ENCODE results near the gene TPST2. TPM values are rescaled to one million over a fixed set of nuclear protein-coding genes. Genes with fewer than 3 reads are reported as not detected.
A peak's percentile ranks its signal among the peaks of the same experiment; 100 is the strongest.
"Not testable (repeated sequence)": the region's sequence is repeated elsewhere in the genome, so short reads cannot be mapped to it uniquely, and the experiment has no call there.

The TPST2 gene
- total and polyA plus RNA-seq, 7 experiments from 2014 or later: 14.4 to 44.8 (median 20.6) TPM

DNA sequence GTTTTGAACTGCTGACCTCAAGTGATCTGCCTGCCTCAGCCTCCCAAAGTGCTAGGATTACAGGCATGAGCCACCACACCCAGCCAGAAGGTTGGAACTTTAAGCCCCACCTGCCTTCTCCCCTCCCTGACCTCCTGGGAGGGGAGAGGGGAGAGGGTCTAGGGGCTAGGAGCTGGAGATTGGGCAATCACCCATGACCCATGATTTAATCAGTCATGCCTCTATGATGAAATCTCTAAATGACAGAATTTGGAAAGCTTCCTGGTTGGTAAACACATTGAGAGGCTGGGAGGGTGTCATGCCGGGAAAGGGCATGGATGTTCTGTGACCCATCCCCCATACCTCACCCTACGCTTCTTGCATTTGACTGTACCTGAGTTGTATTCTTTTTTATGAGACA lies 60.6 kb downstream of the TPST2 start:
- H3K4me1 ChIP-seq (ENCODE audit: control insufficient read depth in 2 of 2, insufficient read depth in 2 of 2, low read length in 2 of 2): no peaks in the 10 kb centered on the region
- peaks cover 0 to 11% (median 4%) of the 10 kb centered on the region in 7 donors for H3K4me1 Mint-ChIP-seq
- DNase-seq: no peak
- H3K9me3 ChIP-seq (ENCODE audit: control insufficient read depth in 2 of 3, low read length in 3 of 3): no peaks in the 10 kb centered on the region
- CTCF ChIA-PET: no interaction called here
- intact Hi-C loops (cut with micrococcal nuclease): no loop called here
- H3K27ac ChIP-seq (ENCODE audit: low read depth, low read length): no peak overlapping the region
- H3K36me3 ChIP-seq (ENCODE audit: control insufficient read depth in 2 of 3, insufficient read depth in 3 of 3, low read length in 3 of 3): peaks cover 7 to 67% (median 27%) of the 10 kb centered on the region in 3 experiments
- no peaks in the 10 kb centered on the region for H3K27me3 ChIP-seq (ENCODE audit: control insufficient read depth in 2 of 2, insufficient read depth in 2 of 2, low read length in 2 of 2)
- no peaks in the 10 kb centered on the region for H3K9me3 Mint-ChIP-seq
- peak; percentile 34 for ATAC-seq
- H3K36me3 Mint-ChIP-seq: peaks cover 4 to 50% (median 26%) of the 10 kb centered on the region in 5 donors
- POLR2A ChIA-PET: interaction anchor here (0.5 kb wide), 1 partner anchor 8 kb away, joined by 3 read pairs; no protein-coding TSS in a partner anchor
- H3K4me3 Mint-ChIP-seq: no peak overlapping the region
- H3K27ac Mint-ChIP-seq: no peak overlapping the region
- H3K27me3 Mint-ChIP-seq: no peaks in the 10 kb centered on the region
- H3K4me3 ChIP-seq (ENCODE audit: low read length): no peak overlapping the region

DNA sequence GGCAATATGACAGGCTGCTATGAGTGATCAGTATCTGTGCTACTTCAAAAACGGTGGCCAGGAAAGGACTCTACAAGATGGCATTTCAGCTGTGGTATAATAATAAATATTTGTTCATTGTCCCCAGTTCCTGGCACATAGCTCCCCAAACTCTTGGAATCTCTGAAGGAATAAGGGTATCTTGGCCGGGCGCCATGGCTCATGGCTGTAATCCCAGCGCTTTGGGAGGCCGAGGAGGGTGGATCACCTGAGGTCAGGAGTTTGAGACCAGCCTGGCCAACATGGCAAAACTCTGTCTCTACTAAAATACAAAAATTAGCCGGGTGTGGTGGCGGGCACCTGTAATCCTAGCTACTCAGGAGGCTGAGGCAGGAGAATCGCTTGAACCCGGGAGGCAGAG lies 61.4 kb downstream of the TPST2 start:
- intact Hi-C loops (cut with micrococcal nuclease); POLR2A ChIA-PET; CTCF ChIA-PET; DNase-seq; H3K27me3 Mint-ChIP-seq; ATAC-seq; H3K9me3 Mint-ChIP-seq; H3K4me1 ChIP-seq (ENCODE audit: control insufficient read depth in 2 of 2, insufficient read depth in 2 of 2, low read length in 2 of 2); H3K4me3 ChIP-seq (ENCODE audit: low read length); H3K27ac Mint-ChIP-seq; H3K27ac ChIP-seq (ENCODE audit: low read depth, low read length); H3K4me3 Mint-ChIP-seq; H3K9me3 ChIP-seq (ENCODE audit: control insufficient read depth in 2 of 3, low read length in 3 of 3); H3K27me3 ChIP-seq (ENCODE audit: control insufficient read depth in 2 of 2, insufficient read depth in 2 of 2, low read length in 2 of 2): not testable (repeated sequence)
- Mint-ChIP-seq H3K4me1 (peaks cover 0 to 11% (median 0%) of the 10 kb centered on the region in 7 donors), H3K36me3 (peaks cover 4 to 53% (median 25%) of the 10 kb centered on the region in 5 donors)
- H3K36me3 ChIP-seq (ENCODE audit: control insufficient read depth in 2 of 3, insufficient read depth in 3 of 3, low read length in 3 of 3): peaks cover 3 to 68% (median 27%) of the 10 kb centered on the region in 3 experiments

DNA sequence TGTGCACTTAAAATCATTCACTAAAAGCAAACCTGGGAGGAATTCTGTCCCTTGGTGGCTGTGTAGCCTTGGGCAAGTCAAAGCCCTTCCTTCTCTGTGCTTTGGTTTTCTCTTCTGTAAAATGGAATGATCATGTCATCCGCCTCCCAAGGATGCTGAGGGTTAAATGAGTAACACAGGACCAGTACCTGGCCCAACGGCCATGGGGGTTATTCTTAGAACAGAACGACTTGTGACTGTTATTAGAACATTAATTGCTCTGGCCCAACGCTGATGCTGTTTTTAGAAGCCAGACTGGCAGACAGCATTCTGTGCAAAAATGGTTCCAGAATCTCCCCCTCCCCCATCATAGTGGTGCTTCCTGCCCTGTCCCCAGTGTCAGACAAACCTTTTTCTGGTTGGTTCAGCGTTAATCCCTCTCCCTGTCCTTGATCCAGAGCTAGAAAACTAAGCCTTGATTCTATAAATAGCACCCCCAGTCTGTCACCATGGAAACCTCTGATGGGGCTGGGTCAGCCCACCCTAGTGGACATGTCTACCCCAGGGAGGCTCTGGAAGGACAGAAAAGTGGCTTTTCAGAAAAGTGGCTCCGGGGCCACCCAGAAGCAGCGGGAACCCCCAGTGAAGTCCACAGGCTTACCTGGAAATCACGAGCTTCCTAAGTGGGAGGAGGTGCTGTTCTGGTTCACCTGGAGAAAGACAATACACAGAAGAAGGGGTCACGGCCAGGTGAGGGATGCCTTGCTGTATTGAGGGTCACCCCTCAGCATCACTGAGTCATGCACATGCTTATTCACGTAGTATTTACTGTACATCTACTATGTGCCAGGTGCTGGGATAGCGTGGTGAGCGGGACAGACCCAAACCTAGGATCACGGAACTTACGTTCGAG lies 62.1 kb downstream of the TPST2 start:
- Histone ChIP-seq H3K27me3 (ENCODE audit: control insufficient read depth in 2 of 2, insufficient read depth in 2 of 2, low read length in 2 of 2) (no peaks in the 10 kb centered on the region), H3K36me3 (ENCODE audit: control insufficient read depth in 2 of 3, insufficient read depth in 3 of 3, low read length in 3 of 3) (peaks cover 3 to 63% (median 26%) of the 10 kb centered on the region in 3 experiments), H3K4me1 (ENCODE audit: control insufficient read depth in 2 of 2, insufficient read depth in 2 of 2, low read length in 2 of 2) (no peaks in the 10 kb centered on the region), H3K4me3 (ENCODE audit: low read length) (no peak overlapping the region), H3K9me3 (ENCODE audit: control insufficient read depth in 2 of 3, low read length in 3 of 3) (no peaks in the 10 kb centered on the region), H3K27ac (ENCODE audit: low read depth, low read length) (no peak overlapping the region)
- Mint-ChIP-seq H3K27ac (no peak overlapping the region), H3K4me1 (peaks cover 0 to 10% (median 0%) of the 10 kb centered on the region in 7 donors), H3K27me3 (no peaks in the 10 kb centered on the region), H3K9me3 (no peaks in the 10 kb centered on the region), H3K4me3 (no peak overlapping the region), H3K36me3 (peaks cover 4 to 51% (median 24%) of the 10 kb centered on the region in 5 donors)
- intact Hi-C loops (cut with micrococcal nuclease): no loop called here
- DNase-seq (no peak), ATAC-seq (no peak)
- POLR2A ChIA-PET: no interaction called here
- CTCF ChIA-PET: no interaction called here

DNA sequence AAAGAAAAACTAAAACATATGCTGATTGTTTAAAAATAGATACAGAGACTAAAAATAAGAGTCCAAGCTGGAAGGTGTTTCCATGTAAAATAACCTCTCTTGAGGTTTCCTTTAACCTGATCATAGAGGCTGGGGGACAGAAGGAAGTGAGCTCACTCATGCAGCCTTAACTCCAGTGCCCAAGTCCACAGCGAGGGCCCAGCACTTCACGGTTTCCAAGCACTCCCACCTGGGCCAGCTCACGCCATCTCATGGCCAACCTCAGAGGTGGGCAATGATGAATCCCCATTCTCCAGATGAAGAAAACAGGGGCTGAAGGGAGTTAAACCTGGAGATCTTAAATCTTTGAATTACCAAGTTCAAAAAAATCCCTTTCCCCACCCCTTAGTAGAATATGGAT lies 62.8 kb downstream of the TPST2 start:
- Histone ChIP-seq H3K9me3 (ENCODE audit: control insufficient read depth in 2 of 3, low read length in 3 of 3) (no peaks in the 10 kb centered on the region), H3K4me1 (ENCODE audit: control insufficient read depth in 2 of 2, insufficient read depth in 2 of 2, low read length in 2 of 2) (no peaks in the 10 kb centered on the region), H3K27me3 (ENCODE audit: control insufficient read depth in 2 of 2, insufficient read depth in 2 of 2, low read length in 2 of 2) (no peaks in the 10 kb centered on the region), H3K36me3 (ENCODE audit: control insufficient read depth in 2 of 3, insufficient read depth in 3 of 3, low read length in 3 of 3) (peaks cover 3 to 56% (median 23%) of the 10 kb centered on the region in 3 experiments), H3K4me3 (ENCODE audit: low read length) (no peak overlapping the region), H3K27ac (ENCODE audit: low read depth, low read length) (no peak overlapping the region)
- intact Hi-C loops (cut with micrococcal nuclease): no loop called here
- Mint-ChIP-seq H3K9me3 (no peaks in the 10 kb centered on the region), H3K4me3 (no peak overlapping the region), H3K27me3 (no peaks in the 10 kb centered on the region), H3K4me1 (peaks cover 0 to 4% (median 0%) of the 10 kb centered on the region in 7 donors), H3K27ac (no peak overlapping the region), H3K36me3 (peaks cover 4 to 49% (median 21%) of the 10 kb centered on the region in 5 donors)
- ChIA-PET CTCF (interaction anchor here (0.5 kb wide), 1 partner anchor 116 kb away, joined by 3 read pairs; no protein-coding TSS in a partner anchor), POLR2A (no interaction called here)
- ATAC-seq: no peak
- DNase-seq: no peak

DNA sequence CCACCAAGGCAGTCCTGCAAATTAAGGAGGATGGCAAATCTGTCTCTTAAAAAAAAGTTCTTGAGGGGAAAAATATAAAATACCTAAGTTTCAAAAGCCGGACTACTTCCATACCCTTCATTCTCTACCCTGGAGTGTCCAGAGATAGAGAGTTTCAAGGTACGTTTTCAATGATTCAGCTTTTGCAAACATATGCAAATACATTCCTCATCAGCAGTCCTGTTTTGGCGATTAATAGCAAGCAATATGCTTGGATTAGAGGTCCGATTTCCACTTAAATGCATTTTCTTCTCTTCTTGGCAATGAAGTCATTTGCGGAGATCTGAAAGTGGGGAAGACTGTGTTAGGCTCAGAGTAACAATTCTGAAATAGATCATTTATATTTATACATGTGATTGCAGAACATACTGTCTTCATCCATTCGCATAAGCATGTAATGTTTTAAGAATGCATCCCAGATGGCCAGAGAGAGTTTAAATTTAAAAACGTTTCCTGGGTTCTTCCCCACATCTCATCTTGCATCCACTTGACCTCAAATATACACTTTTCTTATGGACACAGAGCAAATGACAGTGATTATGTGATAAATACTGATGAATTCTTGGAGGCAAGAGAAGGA lies 63.9 kb downstream of the TPST2 start:
- H3K9me3 Mint-ChIP-seq: no peaks in the 10 kb centered on the region
- Histone ChIP-seq H3K27ac (ENCODE audit: low read depth, low read length) (no peak overlapping the region), H3K27me3 (ENCODE audit: control insufficient read depth in 2 of 2, insufficient read depth in 2 of 2, low read length in 2 of 2) (no peaks in the 10 kb centered on the region), H3K36me3 (ENCODE audit: control insufficient read depth in 2 of 3, insufficient read depth in 3 of 3, low read length in 3 of 3) (peaks cover 3 to 45% (median 23%) of the 10 kb centered on the region in 3 experiments), H3K9me3 (ENCODE audit: control insufficient read depth in 2 of 3, low read length in 3 of 3) (no peaks in the 10 kb centered on the region), H3K4me3 (ENCODE audit: low read length) (no peak overlapping the region), H3K4me1 (ENCODE audit: control insufficient read depth in 2 of 2, insufficient read depth in 2 of 2, low read length in 2 of 2) (no peaks in the 10 kb centered on the region)
- intact Hi-C loops (cut with micrococcal nuclease): no loop called here
- DNase-seq (no peak), ATAC-seq (no peak)
- H3K27ac Mint-ChIP-seq: peak overlapping the region in 1 of 9 donors; percentile 51
- ChIA-PET POLR2A (no interaction called here), CTCF (no interaction called here)
- H3K36me3 Mint-ChIP-seq: peaks cover 2 to 40% (median 19%) of the 10 kb centered on the region in 5 donors
- H3K4me3 Mint-ChIP-seq: no peak overlapping the region
- peaks cover 0 to 4% (median 0%) of the 10 kb centered on the region in 7 donors for H3K4me1 Mint-ChIP-seq
- H3K27me3 Mint-ChIP-seq: no peaks in the 10 kb centered on the region

DNA sequence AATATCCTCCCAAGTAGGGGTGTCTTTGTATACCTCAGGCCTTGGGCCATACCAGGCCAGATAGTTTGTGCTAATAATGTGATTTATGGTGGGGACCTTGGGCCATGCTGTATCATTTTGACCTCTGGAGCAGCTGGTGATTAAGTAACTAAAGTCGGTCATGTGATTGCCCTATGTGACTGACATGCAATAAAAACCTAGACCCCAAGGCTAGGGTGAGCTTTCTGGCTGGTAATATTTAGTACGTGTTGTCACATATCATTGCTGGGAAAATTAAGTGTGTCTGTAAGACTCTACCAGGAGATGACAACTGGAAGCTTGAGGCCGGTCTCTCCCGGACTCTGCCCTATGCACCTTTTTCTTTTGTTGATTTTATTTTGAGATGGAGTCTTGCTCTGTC lies 65.1 kb downstream of the TPST2 start:
- no peak overlapping the region for H3K27ac ChIP-seq (ENCODE audit: low read depth, low read length)
- peaks cover 0 to 34% (median 12%) of the 10 kb centered on the region in 5 donors for H3K36me3 Mint-ChIP-seq
- DNase-seq: no peak
- CTCF ChIA-PET: no interaction called here
- no peaks in the 10 kb centered on the region for H3K9me3 ChIP-seq (ENCODE audit: control insufficient read depth in 2 of 3, low read length in 3 of 3)
- H3K27ac Mint-ChIP-seq: no peak overlapping the region
- H3K4me3 ChIP-seq (ENCODE audit: low read length): no peak overlapping the region
- H3K36me3 ChIP-seq (ENCODE audit: control insufficient read depth in 2 of 3, insufficient read depth in 3 of 3, low read length in 3 of 3): peaks cover 3 to 35% (median 23%) of the 10 kb centered on the region in 3 experiments
- no peak for ATAC-seq
- H3K4me1 ChIP-seq (ENCODE audit: control insufficient read depth in 2 of 2, insufficient read depth in 2 of 2, low read length in 2 of 2): no peaks in the 10 kb centered on the region
- peaks cover 0 to 4% (median 0%) of the 10 kb centered on the region in 7 donors for H3K4me1 Mint-ChIP-seq
- POLR2A ChIA-PET: no interaction called here
- H3K27me3 Mint-ChIP-seq: no peaks in the 10 kb centered on the region
- no peaks in the 10 kb centered on the region for H3K9me3 Mint-ChIP-seq
- intact Hi-C loops (cut with micrococcal nuclease): no loop called here
- no peaks in the 10 kb centered on the region for H3K27me3 ChIP-seq (ENCODE audit: control insufficient read depth in 2 of 2, insufficient read depth in 2 of 2, low read length in 2 of 2)
- H3K4me3 Mint-ChIP-seq: no peak overlapping the region

All from naive thymus-derived CD4-positive, alpha-beta T cell (primary cell).